ENCODE measurements around the gene PDLIM4.

PDLIM4 gene

GRCh38 chr5:132256783-132257130 lies 739 bp upstream of the PDLIM4 start:
- Histone ChIP-seq H3K27me3 (ENCODE audit: control insufficient read depth, insufficient read depth, low read length) (peaks cover 10% of the 10 kb centered on the region), H3K36me3 (ENCODE audit: control insufficient read depth, insufficient read depth, low read length) (no peaks in the 10 kb centered on the region), H3K4me1 (ENCODE audit: control insufficient read depth, insufficient read depth, low read length) (peaks cover 2% of the 10 kb centered on the region), H3K9ac (ENCODE audit: low read depth, low read length) (peak overlapping the region; percentile 41), H3K9me3 (ENCODE audit: control insufficient read depth, insufficient read depth, low read length) (no peaks in the 10 kb centered on the region), H3K4me3 (ENCODE audit: low read depth, low read length) (peak overlapping the region; percentile 70)

DNA sequence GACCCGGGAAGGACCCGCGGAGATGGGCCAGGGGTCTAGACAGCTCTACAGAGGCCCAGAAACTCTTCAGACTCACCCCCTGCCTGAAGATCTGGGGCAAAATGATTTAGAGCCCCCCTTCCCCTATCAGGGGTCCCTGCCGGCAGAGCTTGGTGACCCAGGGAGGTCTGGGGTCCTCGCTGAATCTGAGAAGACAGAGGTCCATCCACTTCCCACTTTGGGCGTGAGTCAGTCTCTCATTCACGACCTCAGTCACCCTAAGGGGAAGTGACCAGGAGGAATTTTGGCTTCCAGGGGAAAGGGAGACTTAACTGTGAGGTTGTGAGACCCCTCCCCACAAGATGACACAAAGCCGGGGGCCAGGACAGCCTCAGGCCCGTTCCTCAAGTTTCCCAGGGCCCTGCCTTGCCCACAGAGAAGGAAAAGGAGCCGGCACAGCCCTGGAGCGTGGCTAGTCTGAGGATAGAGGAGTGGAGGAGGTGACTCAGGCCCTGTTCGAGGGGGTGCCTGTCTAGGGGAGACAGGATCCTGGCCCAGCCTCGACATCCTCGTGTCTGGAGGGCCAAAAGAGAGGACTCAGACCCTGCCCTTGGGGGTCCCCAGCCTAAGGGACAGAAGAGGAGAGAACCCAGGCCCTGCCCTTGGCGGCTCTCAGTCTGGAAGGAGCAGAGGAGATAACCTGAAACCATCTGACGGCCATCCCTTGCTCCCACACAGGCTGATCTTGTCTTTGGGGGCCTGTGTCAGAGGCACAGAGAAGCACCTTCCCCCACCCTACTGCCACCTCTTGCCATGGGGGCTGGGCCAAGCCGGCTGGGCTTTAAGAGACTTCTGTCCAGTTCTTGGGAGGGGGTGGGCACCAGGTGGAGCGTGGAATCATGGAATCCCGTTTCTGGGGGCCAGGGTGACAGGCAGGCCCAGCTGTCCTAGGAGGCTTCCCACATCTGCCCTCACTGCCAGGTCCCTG lies 889 bp downstream of the PDLIM4 start:
- no peaks in the 10 kb centered on the region for H3K9me3 ChIP-seq (ENCODE audit: control insufficient read depth, insufficient read depth, low read length)
- H3K9ac ChIP-seq (ENCODE audit: low read depth, low read length) = peak overlapping the region; percentile 12
- H3K36me3 ChIP-seq (ENCODE audit: control insufficient read depth, insufficient read depth, low read length) = no peaks in the 10 kb centered on the region
- peaks cover 10% of the 10 kb centered on the region for H3K27me3 ChIP-seq (ENCODE audit: control insufficient read depth, insufficient read depth, low read length)
- H3K4me3 ChIP-seq (ENCODE audit: low read depth, low read length) = peak overlapping the region; percentile 49
- peaks cover 2% of the 10 kb centered on the region for H3K4me1 ChIP-seq (ENCODE audit: control insufficient read depth, insufficient read depth, low read length)

GRCh38 chr5:132259069-132259851 lies 1.8 kb downstream of the PDLIM4 start:
- Histone ChIP-seq H3K36me3 (ENCODE audit: control insufficient read depth, insufficient read depth, low read length) (no peaks in the 10 kb centered on the region), H3K27me3 (ENCODE audit: control insufficient read depth, insufficient read depth, low read length) (peaks cover 10% of the 10 kb centered on the region), H3K4me1 (ENCODE audit: control insufficient read depth, insufficient read depth, low read length) (peaks cover 2% of the 10 kb centered on the region), H3K9me3 (ENCODE audit: control insufficient read depth, insufficient read depth, low read length) (no peaks in the 10 kb centered on the region), H3K4me3 (ENCODE audit: low read depth, low read length) (no peak overlapping the region), H3K9ac (ENCODE audit: low read depth, low read length) (no peak overlapping the region)

DNA sequence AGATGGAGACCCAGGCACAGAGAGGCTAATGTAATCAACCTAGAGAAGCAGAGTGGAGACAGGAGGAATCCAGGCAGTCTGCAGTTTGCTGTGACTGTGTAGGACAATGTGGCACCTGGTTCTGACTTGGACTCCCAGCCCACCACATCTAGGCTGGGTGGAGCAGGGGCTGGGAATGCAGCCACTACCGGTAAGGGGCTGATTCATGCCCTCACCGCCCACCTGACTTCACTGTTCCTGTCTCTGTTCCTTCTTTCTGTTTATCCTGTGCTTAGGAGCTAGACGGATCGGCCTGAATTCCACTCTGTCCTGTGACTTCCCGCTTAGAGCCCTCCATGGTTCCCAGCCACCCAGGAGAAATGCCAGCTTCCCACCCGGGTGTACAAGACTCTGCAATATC lies 2.6 kb downstream of the PDLIM4 start:
- Histone ChIP-seq H3K4me1 (ENCODE audit: control insufficient read depth, insufficient read depth, low read length) (peaks cover 2% of the 10 kb centered on the region), H3K9me3 (ENCODE audit: control insufficient read depth, insufficient read depth, low read length) (no peaks in the 10 kb centered on the region), H3K4me3 (ENCODE audit: low read depth, low read length) (no peak overlapping the region), H3K36me3 (ENCODE audit: control insufficient read depth, insufficient read depth, low read length) (no peaks in the 10 kb centered on the region), H3K27me3 (ENCODE audit: control insufficient read depth, insufficient read depth, low read length) (peaks cover 10% of the 10 kb centered on the region), H3K9ac (ENCODE audit: low read depth, low read length) (no peak overlapping the region)

GRCh38 chr5:132260714-132261551 lies 3.4 kb downstream of the PDLIM4 start:
- Histone ChIP-seq H3K9me3 (ENCODE audit: control insufficient read depth, insufficient read depth, low read length) (no peaks in the 10 kb centered on the region), H3K9ac (ENCODE audit: low read depth, low read length) (no peak overlapping the region), H3K4me1 (ENCODE audit: control insufficient read depth, insufficient read depth, low read length) (peaks cover 2% of the 10 kb centered on the region), H3K4me3 (ENCODE audit: low read depth, low read length) (no peak overlapping the region), H3K36me3 (ENCODE audit: control insufficient read depth, insufficient read depth, low read length) (no peaks in the 10 kb centered on the region), H3K27me3 (ENCODE audit: control insufficient read depth, insufficient read depth, low read length) (peaks cover 10% of the 10 kb centered on the region)

DNA sequence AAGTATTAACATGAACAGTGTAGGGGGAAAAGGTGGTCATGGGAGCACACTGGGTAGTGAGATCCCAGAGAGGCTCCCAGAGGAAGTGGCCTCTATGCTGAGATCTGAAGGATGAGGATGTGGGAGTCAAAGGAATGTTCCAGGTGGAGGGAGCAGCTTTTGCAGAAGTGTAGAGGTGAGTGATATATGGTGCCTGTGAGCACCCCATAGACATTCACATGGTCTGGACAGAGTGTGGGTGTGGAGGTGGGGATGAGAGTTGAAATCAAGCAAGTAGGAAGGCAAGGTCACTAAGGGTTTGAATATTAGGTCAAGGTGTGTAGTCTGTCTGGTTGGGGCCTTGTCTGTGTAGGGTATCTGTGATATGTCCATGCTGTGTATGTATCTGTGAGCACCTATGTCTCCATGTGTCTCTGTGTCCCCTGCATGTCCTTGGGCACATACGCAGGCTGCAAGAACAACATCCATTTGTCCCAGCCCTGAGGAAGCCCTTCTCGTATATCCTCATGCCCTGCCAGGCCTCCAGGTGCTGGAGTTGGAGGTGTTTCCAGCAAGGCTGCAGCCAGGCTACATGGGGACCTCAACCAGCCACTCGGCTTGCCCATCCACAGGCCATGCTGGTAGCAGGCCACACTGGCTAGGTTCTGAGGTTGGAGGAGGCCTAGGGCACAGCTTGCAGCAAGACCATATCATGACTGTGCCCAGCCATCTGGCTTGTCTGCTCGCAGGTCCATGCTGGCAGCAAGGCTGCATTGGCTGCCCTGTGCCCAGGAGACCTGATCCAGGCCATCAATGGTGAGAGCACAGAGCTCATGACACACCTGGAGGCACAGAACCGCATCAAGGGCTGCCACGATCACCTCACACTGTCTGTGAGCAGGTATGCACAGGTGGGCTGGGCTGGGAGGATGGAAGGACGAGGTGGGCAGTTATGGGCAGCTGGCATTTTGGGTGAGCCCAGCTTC lies 4.7 kb downstream of the PDLIM4 start:
- Histone ChIP-seq H3K27me3 (ENCODE audit: control insufficient read depth, insufficient read depth, low read length) (peaks cover 3% of the 10 kb centered on the region), H3K36me3 (ENCODE audit: control insufficient read depth, insufficient read depth, low read length) (no peaks in the 10 kb centered on the region), H3K4me1 (ENCODE audit: control insufficient read depth, insufficient read depth, low read length) (peaks cover 2% of the 10 kb centered on the region), H3K9ac (ENCODE audit: low read depth, low read length) (no peak overlapping the region), H3K9me3 (ENCODE audit: control insufficient read depth, insufficient read depth, low read length) (no peaks in the 10 kb centered on the region), H3K4me3 (ENCODE audit: low read depth, low read length) (no peak overlapping the region)

DNA sequence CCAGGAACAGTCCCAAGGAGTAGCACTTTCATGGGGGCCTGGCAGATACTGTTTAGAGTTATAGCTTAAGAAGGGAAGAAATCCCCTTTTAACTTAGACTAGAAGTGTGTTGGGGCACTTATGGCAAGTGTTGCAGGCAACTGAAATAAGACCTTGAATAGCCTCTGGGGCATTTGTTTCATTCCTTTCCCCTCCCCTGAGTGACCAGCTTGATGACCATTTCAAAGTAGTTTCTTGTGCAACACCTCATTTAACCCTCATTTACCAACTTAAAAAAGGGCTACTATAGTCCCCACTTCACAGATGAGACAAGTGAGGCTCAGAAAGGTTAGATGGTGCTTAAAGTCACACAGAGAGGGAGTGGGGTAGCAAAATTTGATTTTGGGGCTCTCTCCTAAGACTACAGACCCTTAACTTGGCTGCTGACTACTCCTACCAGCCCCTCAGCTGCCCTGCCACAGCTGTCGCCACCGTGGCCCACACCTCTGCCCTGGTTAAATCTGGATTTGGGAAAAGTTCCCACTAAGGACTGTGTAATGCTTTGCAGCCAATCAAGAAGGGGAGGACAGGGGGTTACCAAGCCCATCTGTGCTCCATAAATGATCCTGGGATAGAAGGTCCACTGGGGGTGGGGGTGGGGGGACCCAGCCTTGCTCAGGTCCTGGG lies 5.5 kb downstream of the PDLIM4 start:
- Histone ChIP-seq H3K27me3 (ENCODE audit: control insufficient read depth, insufficient read depth, low read length) (peaks cover 2% of the 10 kb centered on the region), H3K9me3 (ENCODE audit: control insufficient read depth, insufficient read depth, low read length) (no peaks in the 10 kb centered on the region), H3K36me3 (ENCODE audit: control insufficient read depth, insufficient read depth, low read length) (no peaks in the 10 kb centered on the region), H3K4me3 (ENCODE audit: low read depth, low read length) (no peak overlapping the region), H3K4me1 (ENCODE audit: control insufficient read depth, insufficient read depth, low read length) (peaks cover 2% of the 10 kb centered on the region), H3K9ac (ENCODE audit: low read depth, low read length) (no peak overlapping the region)

DNA sequence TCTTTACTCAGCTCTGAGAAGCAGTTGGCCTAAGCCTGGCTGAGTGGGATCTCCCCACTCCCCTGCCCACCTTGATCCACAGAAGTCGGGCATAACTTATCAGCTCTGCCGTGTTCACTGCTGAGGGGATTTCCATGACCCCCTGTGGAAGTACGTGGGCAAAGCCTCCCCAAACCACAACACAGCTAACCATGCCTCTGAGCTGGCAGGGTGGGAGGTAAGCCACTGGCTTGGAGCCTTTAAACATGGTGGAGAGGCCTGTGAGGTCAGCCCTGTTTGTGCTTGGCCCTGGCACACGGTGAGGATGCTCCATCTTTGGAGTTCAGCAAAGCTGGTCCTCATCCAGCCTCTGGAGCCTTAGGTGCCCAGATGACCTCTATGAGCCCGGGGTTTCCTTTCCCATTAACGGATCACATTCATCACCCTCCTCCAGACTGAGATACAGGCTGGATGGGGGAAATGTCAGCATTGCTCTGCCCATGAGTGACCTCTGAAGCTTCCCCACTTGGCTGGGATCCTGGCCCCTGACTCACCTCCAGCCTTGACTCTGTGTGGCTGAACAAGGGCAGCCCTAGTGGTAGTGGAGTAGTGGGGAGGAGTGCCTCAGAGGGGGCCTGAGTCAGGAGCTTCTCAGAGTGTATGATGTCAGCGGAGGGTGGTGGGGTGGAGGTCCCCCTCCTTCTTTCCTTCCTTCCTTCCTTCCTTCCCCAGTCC lies 6.2 kb downstream of the PDLIM4 start:
- no peak overlapping the region for H3K9ac ChIP-seq (ENCODE audit: low read depth, low read length)
- no peaks in the 10 kb centered on the region for H3K36me3 ChIP-seq (ENCODE audit: control insufficient read depth, insufficient read depth, low read length)
- H3K4me1 ChIP-seq (ENCODE audit: control insufficient read depth, insufficient read depth, low read length) = no peaks in the 10 kb centered on the region
- H3K27me3 ChIP-seq (ENCODE audit: control insufficient read depth, insufficient read depth, low read length) = no peaks in the 10 kb centered on the region
- H3K9me3 ChIP-seq (ENCODE audit: control insufficient read depth, insufficient read depth, low read length) = no peaks in the 10 kb centered on the region
- no peak overlapping the region for H3K4me3 ChIP-seq (ENCODE audit: low read depth, low read length)

DNA sequence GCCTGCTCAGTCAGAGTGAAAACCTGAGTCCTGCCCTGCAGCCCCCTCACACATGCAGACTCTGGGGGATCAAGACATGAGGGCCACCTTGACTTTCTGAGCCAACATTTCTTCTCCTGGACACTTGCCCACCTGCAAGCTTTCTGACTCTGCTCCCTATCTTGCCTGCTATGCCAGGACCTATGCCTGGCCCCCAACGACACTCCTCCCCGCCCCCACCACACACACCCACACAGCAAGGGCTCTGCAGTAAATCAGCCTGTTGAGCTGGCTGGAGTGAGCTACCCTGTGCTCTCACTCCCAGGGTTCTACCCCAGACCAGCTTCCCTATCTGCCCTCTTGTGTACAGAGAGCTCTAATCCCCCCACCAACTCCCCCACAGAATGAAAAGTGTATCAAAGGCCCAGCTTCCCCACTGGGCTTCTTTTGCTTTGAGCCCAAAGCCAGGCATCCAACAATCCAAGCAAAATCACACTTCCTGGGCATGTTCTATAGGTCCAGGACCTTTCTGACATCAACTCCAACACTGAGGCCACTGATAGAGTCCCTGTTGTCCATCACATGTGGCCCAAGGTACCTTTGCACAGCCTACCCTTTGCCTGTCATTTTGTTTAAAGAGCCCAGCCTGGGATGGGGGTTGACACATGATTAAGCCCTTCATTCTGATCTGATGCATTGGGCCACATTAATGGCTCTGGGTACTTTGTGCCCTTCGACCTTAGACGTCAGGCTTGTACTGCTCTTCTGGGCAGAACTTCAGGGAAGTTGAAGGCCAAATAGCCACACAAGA lies 7.2 kb downstream of the PDLIM4 start:
- Histone ChIP-seq H3K27me3 (ENCODE audit: control insufficient read depth, insufficient read depth, low read length) (no peaks in the 10 kb centered on the region), H3K4me3 (ENCODE audit: low read depth, low read length) (no peak overlapping the region), H3K9ac (ENCODE audit: low read depth, low read length) (no peak overlapping the region), H3K9me3 (ENCODE audit: control insufficient read depth, insufficient read depth, low read length) (no peaks in the 10 kb centered on the region), H3K36me3 (ENCODE audit: control insufficient read depth, insufficient read depth, low read length) (no peaks in the 10 kb centered on the region), H3K4me1 (ENCODE audit: control insufficient read depth, insufficient read depth, low read length) (no peaks in the 10 kb centered on the region)

Data from iPS-15b (cell line).